ENCODE results near the gene ABHD8. TPM values are rescaled to one million over a fixed set of nuclear protein-coding genes. Genes with fewer than 3 reads are reported as not detected.

ABHD8 gene
- total RNA-seq, 4 donors from 2014 or later = 12.2 to 25.0 (median 19.8) TPM

- TF ChIP-seq, protein P1, sequence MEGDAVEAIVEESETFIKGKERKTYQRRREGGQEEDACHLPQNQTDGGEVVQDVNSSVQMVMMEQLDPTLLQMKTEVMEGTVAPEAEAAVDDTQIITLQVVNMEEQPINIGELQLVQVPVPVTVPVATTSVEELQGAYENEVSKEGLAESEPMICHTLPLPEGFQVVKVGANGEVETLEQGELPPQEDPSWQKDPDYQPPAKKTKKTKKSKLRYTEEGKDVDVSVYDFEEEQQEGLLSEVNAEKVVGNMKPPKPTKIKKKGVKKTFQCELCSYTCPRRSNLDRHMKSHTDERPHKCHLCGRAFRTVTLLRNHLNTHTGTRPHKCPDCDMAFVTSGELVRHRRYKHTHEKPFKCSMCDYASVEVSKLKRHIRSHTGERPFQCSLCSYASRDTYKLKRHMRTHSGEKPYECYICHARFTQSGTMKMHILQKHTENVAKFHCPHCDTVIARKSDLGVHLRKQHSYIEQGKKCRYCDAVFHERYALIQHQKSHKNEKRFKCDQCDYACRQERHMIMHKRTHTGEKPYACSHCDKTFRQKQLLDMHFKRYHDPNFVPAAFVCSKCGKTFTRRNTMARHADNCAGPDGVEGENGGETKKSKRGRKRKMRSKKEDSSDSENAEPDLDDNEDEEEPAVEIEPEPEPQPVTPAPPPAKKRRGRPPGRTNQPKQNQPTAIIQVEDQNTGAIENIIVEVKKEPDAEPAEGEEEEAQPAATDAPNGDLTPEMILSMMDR (IDR thresholded peaks at IDR 0.05 in 4 of 5, conservative IDR thresholded peaks at IDR 0.05 in 1 of 5) = no peak
- no peak for TF ChIP-seq POLR2A (IDR thresholded peaks at IDR 0.05)
- H3K4me3 ChIP-seq = no peak overlapping the region
- no peaks in the 10 kb centered on the region for H3K4me1 ChIP-seq
- intact Hi-C loops (cut with DNase I; ENCODE audit: low total_unique reads) (no loop called here), in situ Hi-C loops (cut with MboI; ENCODE audit: low sequenced_read_pairs in 4 of 4) (no loop called here)
- H3K27ac ChIP-seq = no peak overlapping the region
- no peaks in the 10 kb centered on the region for H3K36me3 ChIP-seq
- ATAC-seq (no peak), DNase-seq (no peak)
- H3K27me3 ChIP-seq = no peaks in the 10 kb centered on the region
- H3K9me3 ChIP-seq = no peaks in the 10 kb centered on the region
Measured at GRCh38 chr19:17327654-17328516, 24.7 kb upstream of the ABHD8 start.

- in situ Hi-C loops (cut with MboI; ENCODE audit: low sequenced_read_pairs in 4 of 4) = no loop called here
- no peak for DNase-seq
- Histone ChIP-seq H3K27me3 (no peaks in the 10 kb centered on the region), H3K36me3 (no peaks in the 10 kb centered on the region), H3K4me1 (no peaks in the 10 kb centered on the region), H3K9me3 (no peaks in the 10 kb centered on the region), H3K27ac (no peak overlapping the region), H3K4me3 (no peak overlapping the region)
- ATAC-seq = no peak
- TF ChIP-seq, protein P1 (IDR thresholded peaks at IDR 0.05 in 4 of 5, conservative IDR thresholded peaks at IDR 0.05 in 1 of 5) = no peak
- TF ChIP-seq POLR2A (IDR thresholded peaks at IDR 0.05) = no peak
- intact Hi-C loops (cut with DNase I; ENCODE audit: low total_unique reads) = no loop called here
Measured at GRCh38 chr19:17327068-17327653, 23.9 kb upstream of the ABHD8 start.

DNA sequence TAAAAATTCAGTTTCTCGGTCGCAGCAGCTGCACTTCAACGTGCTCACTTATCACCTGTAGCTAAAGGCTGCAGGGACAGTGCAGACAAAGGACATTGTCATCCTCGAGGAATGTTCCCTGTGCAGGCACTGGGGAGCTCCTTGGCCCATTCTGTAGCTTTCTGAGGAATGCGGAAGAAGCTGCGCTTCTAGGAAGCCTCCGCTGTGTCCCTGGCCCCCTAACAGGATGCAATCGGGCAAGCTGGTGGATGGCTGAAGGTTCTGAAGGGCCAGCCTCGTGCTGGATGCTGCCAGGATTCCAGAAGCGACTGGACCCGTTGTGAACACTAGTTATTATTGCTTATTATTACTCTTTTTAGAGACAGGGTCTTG, 23.4 kb upstream of the ABHD8 start:
- Histone ChIP-seq H3K4me3 (no peak overlapping the region), H3K4me1 (no peaks in the 10 kb centered on the region), H3K9me3 (no peaks in the 10 kb centered on the region), H3K36me3 (peaks cover 0 to 3% of the 10 kb centered on the region in 2 donors), H3K27me3 (no peaks in the 10 kb centered on the region), H3K27ac (no peak overlapping the region)
- in situ Hi-C loops (cut with MboI; ENCODE audit: low sequenced_read_pairs in 4 of 4) = no loop called here
- TF ChIP-seq, protein P1 (IDR thresholded peaks at IDR 0.05 in 4 of 5, conservative IDR thresholded peaks at IDR 0.05 in 1 of 5) = no peak
- no peak for TF ChIP-seq POLR2A (IDR thresholded peaks at IDR 0.05)
- no peak for DNase-seq
- intact Hi-C loops (cut with DNase I; ENCODE audit: low total_unique reads) = no loop called here
- no peak for ATAC-seq

DNA sequence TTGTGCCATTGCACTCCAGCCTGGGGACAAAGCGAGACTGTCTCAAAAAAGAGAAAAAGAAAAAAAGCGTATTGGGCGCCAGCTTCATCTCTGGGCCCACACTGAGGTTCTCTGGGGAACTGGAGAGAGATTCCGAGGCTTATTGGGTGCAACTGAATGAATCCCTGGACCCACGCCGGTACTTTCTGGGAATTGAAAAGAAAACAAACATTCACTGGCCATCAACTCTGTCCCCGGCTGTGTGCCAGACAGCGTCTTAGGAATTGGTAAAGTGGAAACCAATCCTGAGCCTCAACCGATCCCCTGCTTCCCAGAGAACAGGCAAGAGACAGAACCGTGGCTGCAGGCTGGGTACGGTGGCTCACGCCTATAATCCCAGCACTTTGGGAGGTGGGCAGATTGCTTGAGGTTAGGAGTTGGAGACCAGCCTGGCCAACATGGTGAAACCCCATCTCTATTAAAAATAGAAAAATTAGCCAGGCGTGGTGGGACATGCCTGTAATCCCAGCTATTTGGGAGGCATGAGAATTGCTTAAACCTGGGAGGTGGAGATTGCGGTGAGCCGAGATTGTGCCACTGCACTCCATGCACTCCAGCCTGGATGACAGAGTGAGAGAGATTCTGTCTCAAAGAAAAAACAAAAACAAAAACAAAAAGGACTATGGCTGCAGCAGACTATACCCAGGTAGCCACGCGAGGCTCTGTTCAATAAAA, 22.8 kb upstream of the ABHD8 start:
- in situ Hi-C loops (cut with MboI; ENCODE audit: low sequenced_read_pairs in 4 of 4) = no loop called here
- Histone ChIP-seq H3K4me3 (no peak overlapping the region), H3K4me1 (no peaks in the 10 kb centered on the region), H3K27ac (no peak overlapping the region), H3K9me3 (no peaks in the 10 kb centered on the region), H3K36me3 (peaks cover 0 to 7% of the 10 kb centered on the region in 2 donors), H3K27me3 (no peaks in the 10 kb centered on the region)
- intact Hi-C loops (cut with DNase I; ENCODE audit: low total_unique reads) = no loop called here
- no peak for ATAC-seq
- TF ChIP-seq, protein P1 (IDR thresholded peaks at IDR 0.05 in 4 of 5, conservative IDR thresholded peaks at IDR 0.05 in 1 of 5) = no peak
- TF ChIP-seq POLR2A (IDR thresholded peaks at IDR 0.05) = no peak
- DNase-seq = no peak
